HCT116 (cell line): ENCODE data around the gene CAPN2. TPM values are rescaled to one million over a fixed set of nuclear protein-coding genes. Genes with fewer than 3 reads are reported as not detected.
A peak's percentile ranks its signal among the peaks of the same experiment; 100 is the strongest.
"Not testable (repeated sequence)": the region's sequence is repeated elsewhere in the genome, so short reads cannot be mapped to it uniquely, and the experiment has no call there.

Experiments used
- ATAC-seq: fragments of 200-7000 bp; cut with Tn5 transposase; 2 replicates; pipeline ENCODE4 v1.9.1; 2020; ENCODE audit warnings: mild to moderate bottlenecking, moderate library complexity
- BruUV-seq: library from RNA; stranded (reverse); fragments of 400-500 nt; replicated peaks from 2 replicates; lab custom pipeline; 2021; lab: Mats Ljungman, UMichigan
- CTCF ChIA-PET: fragments of 300-600 bp; sonication (Branson Sonifier 250); formaldehyde crosslinking; loops from one replicate; lab custom pipeline; 2021; ENCODE audit warnings: antibody characterized with exemption; lab: Charles Lee
- POLR2A ChIA-PET: fragments of 300-600, 350-600 bp; sonication (Branson Sonifier 250); formaldehyde crosslinking; loops from one replicate; lab custom pipeline; 2021; ENCODE audit warnings: antibody characterized with exemption; lab: Charles Lee
- RAD21 ChIA-PET, 2 experiments: fragments of 300-600 bp; sonication (Branson Sonifier 250); formaldehyde crosslinking; loops; one replicate each; lab custom pipeline; 2023; ENCODE audit warnings: low total read pairs in 2 of 2; ENCODE audit not compliant: uncharacterized antibody in 2 of 2, unreplicated experiment in 2 of 2, low non-redundant PET in 1 of 2; lab: Charles Lee
- DNase-seq: peaks from one replicate; pipeline ENCODE4 v3.0.0-alpha.2; 2010; ENCODE audit warnings: low read depth, low spot score
- H2AFZ ChIP-seq: fragments of 200-600 bp; shearing (Covaris generic), sonication (generic); 2 replicates; pipeline ENCODE4 v1.6.1; 2017; ENCODE audit warnings: low read depth, mixed run types, mixed read lengths, antibody characterized with exemption, low read length; ENCODE audit not compliant: poor library complexity, severe bottlenecking
- H3K27ac ChIP-seq: 2 replicates; pipeline ENCODE4 v1.5.1; 2012; ENCODE audit warnings: low read depth, low read length
- H3K27me3 ChIP-seq: fragments of 200-600 bp; sonication (generic); 2 replicates; pipeline ENCODE4 v1.6.1; 2016; ENCODE audit warnings: mixed run types, low read length, mixed read lengths; ENCODE audit not compliant: insufficient read depth
- H3K36me3 ChIP-seq, 2 experiments: fragments of 200-500 bp in 1 of 2; fragments of 200-600 bp in 1 of 2; sonication (Bioruptor generic) in 1 of 2; sonication (generic) in 1 of 2; 2 replicates each; pipeline versions ENCODE4 v1.5.1 to v1.6.1; 2014 to 2016; ENCODE audit warnings: low read length in 2 of 2, inconsistent platforms in 1 of 2, mixed read lengths in 1 of 2, mixed run types in 1 of 2; ENCODE audit not compliant: insufficient read depth in 2 of 2, control insufficient read depth in 1 of 2
- H3K4me1 ChIP-seq, 2 experiments: fragments of 200-600 bp in 1 of 2; sonication (generic) in 1 of 2; 2 replicates each; pipeline versions ENCODE4 v1.5.1 to v1.6.1; 2012 to 2017; ENCODE audit warnings: low read length in 2 of 2, inconsistent platforms in 1 of 2, mild to moderate bottlenecking in 1 of 2, mixed read lengths in 1 of 2, mixed run types in 1 of 2, moderate library complexity in 1 of 2; ENCODE audit not compliant: insufficient read depth in 2 of 2, control insufficient read depth in 1 of 2
- H3K4me2 ChIP-seq: fragments of 200-600 bp; sonication (generic); 2 replicates; pipeline ENCODE4 v1.6.1; 2017; ENCODE audit warnings: mixed run types, low read length, mixed read lengths
- H3K4me3 ChIP-seq, 2 experiments: fragments of 200-600 bp in 1 of 2; sonication (generic) in 1 of 2; replicated peaks in 1 of 2; 2 replicates each; pipeline ENCODE4 v1.5.1; 2011 to 2016; ENCODE audit warnings: low read length in 2 of 2, control low read depth in 1 of 2, low read depth in 1 of 2, mild to moderate bottlenecking in 1 of 2, mixed read lengths in 1 of 2, mixed run types in 1 of 2
- H3K79me2 ChIP-seq: fragments of 200-600 bp; sonication (generic); 2 replicates; pipeline ENCODE4 v1.6.1; 2017; ENCODE audit warnings: mild to moderate bottlenecking, mixed run types, low read length, moderate library complexity, mixed read lengths; ENCODE audit not compliant: insufficient read depth
- H3K9ac ChIP-seq: fragments of 200-600 bp; sonication (generic); 2 replicates; pipeline ENCODE4 v1.6.1; 2016; ENCODE audit warnings: low read length, mixed read lengths
- H3K9me2 ChIP-seq: fragments of 200-600 bp; sonication (generic), shearing (Covaris generic); 2 replicates; pipeline ENCODE4 v1.6.1; 2017; ENCODE audit warnings: mixed run types, mild to moderate bottlenecking, moderate library complexity; ENCODE audit not compliant: insufficient read depth
- H3K9me3 ChIP-seq, 2 experiments: fragments of 200-500 bp in 1 of 2; fragments of 200-600 bp in 1 of 2; sonication (Bioruptor generic) in 1 of 2; sonication (generic) in 1 of 2; 2 replicates each; pipeline ENCODE4 v1.6.1; 2014 to 2017; ENCODE audit warnings: low read length in 2 of 2, mixed read lengths in 2 of 2, inconsistent platforms in 1 of 2, low read depth in 1 of 2, mild to moderate bottlenecking in 1 of 2, mixed run types in 1 of 2, moderate library complexity in 1 of 2; ENCODE audit not compliant: control insufficient read depth in 1 of 2, insufficient read depth in 1 of 2
- H4K20me1 ChIP-seq: fragments of 200-600 bp; sonication (generic), shearing (Covaris generic); 2 replicates; pipeline ENCODE4 v1.6.1; 2017; ENCODE audit warnings: mixed run types, mild to moderate bottlenecking, moderate library complexity; ENCODE audit not compliant: insufficient read depth
- CEBPB ChIP-seq: IDR thresholded peaks from 2 replicates; pipeline ENCODE4 v1.6.1; 2012; ENCODE audit warnings: low read depth
- CTCF ChIP-seq, 3 experiments: fragments of 200-600 bp in 1 of 3; sonication (generic) in 1 of 3; IDR thresholded peaks in 2 of 3; conservative IDR thresholded peaks in 1 of 3; 2 replicates each; pipeline ENCODE4 v1.5.1; 2012 to 2017; ENCODE audit warnings: low read depth in 2 of 3, low read length in 2 of 3, antibody characterized with exemption in 1 of 3, borderline replicate concordance in 1 of 3, control low read depth in 1 of 3, mild to moderate bottlenecking in 1 of 3, mixed read lengths in 1 of 3, mixed run types in 1 of 3, moderate library complexity in 1 of 3; ENCODE audit not compliant: insufficient read depth in 1 of 3
- EGR1 ChIP-seq: IDR thresholded peaks from 2 replicates; pipeline ENCODE4 v1.6.1; 2012; ENCODE audit warnings: low read depth
- ELF1 ChIP-seq: IDR thresholded peaks from 2 replicates; pipeline ENCODE4 v1.6.1; 2012; ENCODE audit warnings: low read depth, borderline replicate concordance
- FOSL1 ChIP-seq: IDR thresholded peaks from 2 replicates; pipeline ENCODE4 v1.6.1; 2012; ENCODE audit warnings: low read depth
- JUND ChIP-seq: IDR thresholded peaks from 2 replicates; pipeline ENCODE4 v1.6.1; 2012
- POLR2A ChIP-seq: IDR thresholded peaks from 2 replicates; pipeline ENCODE4 v1.7.0; 2011; ENCODE audit warnings: borderline replicate concordance; ENCODE audit not compliant: insufficient read depth, insufficient read length; ENCODE audit errors: extremely low read depth
- POLR2AphosphoS5 ChIP-seq: IDR thresholded peaks from 2 replicates; pipeline ENCODE4 v1.6.1; 2011; ENCODE audit warnings: mild to moderate bottlenecking, low read depth, low read length, moderate library complexity
- RAD21 ChIP-seq: IDR thresholded peaks from 2 replicates; pipeline ENCODE4 v1.6.1; 2012; ENCODE audit warnings: low read depth, mild to moderate bottlenecking
- REST ChIP-seq: IDR thresholded peaks from 2 replicates; pipeline ENCODE4 v1.6.1; 2012; ENCODE audit warnings: low read depth
- SIN3A ChIP-seq: IDR thresholded peaks from 2 replicates; pipeline ENCODE4 v1.6.1; 2012; ENCODE audit warnings: low read depth
- TCF7L2 ChIP-seq: IDR thresholded peaks from 2 replicates; pipeline ENCODE4 v1.7.0; 2011; ENCODE audit warnings: borderline replicate concordance, inconsistent platforms; ENCODE audit not compliant: insufficient read depth, insufficient read length; ENCODE audit errors: extremely low read depth
- ZFX ChIP-seq: fragments of 450-650 bp; IDR thresholded peaks from 2 replicates; pipeline ENCODE4 v1.6.1; 2017
- ZNF274 ChIP-seq: fragments of 200-500 bp; sonication (Bioruptor generic); IDR thresholded peaks from 2 replicates; pipeline ENCODE4 v1.6.1; 2014; ENCODE audit warnings: mild to moderate bottlenecking, low read depth, low read length, inconsistent platforms
- intact Hi-C: fragments of 100-400 bp; cut with micrococcal nuclease; formaldehyde crosslinking; loops from 2 replicates; pipeline ENCODE4 v1.10.0; 2022
- total RNA-seq: library from RNA; stranded (reverse); gene quantifications from one replicate; pipeline ENCODE4 v1.2.1, GENCODE V29; 2021; ENCODE audit not compliant: unreplicated experiment

Gene CAPN2
- total RNA-seq, 1 experiment from 2014 or later = 173 TPM

- H3K79me2 ChIP-seq = peaks cover 81% of the 10 kb centered on the region
- no peaks in the 10 kb centered on the region for H3K9me2 ChIP-seq
- peaks cover 0 to 27% of the 10 kb centered on the region in 2 experiments; a peak in 2 of 4 replicates for H3K36me3 ChIP-seq
- H3K9ac ChIP-seq = no peak overlapping the region
- peak; percentile 46; the same call in 1 of the 2 replicates for ATAC-seq
- TF ChIP-seq ZNF274 = no peak
- no peak for TF ChIP-seq ZFX
- TF ChIP-seq ELF1 = no peak
- no peak for TF ChIP-seq POLR2AphosphoS5
- no peak for TF ChIP-seq POLR2A
- TF ChIP-seq JUND = no peak
- TF ChIP-seq FOSL1 = no peak
- TF ChIP-seq SIN3A = no peak
- TF ChIP-seq REST = no peak
- no peak for TF ChIP-seq RAD21
- TF ChIP-seq CEBPB = no peak
- no peak for TF ChIP-seq CTCF (IDR thresholded peaks at IDR 0.05 in 2 of 3, conservative IDR thresholded peaks at IDR 0.05 in 1 of 3; ENCODE audit: borderline replicate concordance in 1 of 3, insufficient read depth in 1 of 3, low read depth in 2 of 3, low read length in 2 of 3)
- no peak for TF ChIP-seq TCF7L2
- TF ChIP-seq EGR1 = no peak
- TF ChIP-seq, all 23 proteins: peak for 0
- ChIA-PET POLR2A (no interaction called here), CTCF (interaction anchor here (1.6 to 2.0 kb wide), 3 partner anchors 10 to 44 kb away, joined by 4 to 9 read pairs (median 5); no protein-coding TSS in a partner anchor), RAD21 (no interaction called here)
- Histone ChIP-seq H3K9me3 (no peaks in the 10 kb centered on the region), H3K27ac (peak overlapping the region; percentile 18; the same call in 1 of the 2 replicates), H4K20me1 (no peaks in the 10 kb centered on the region), H3K4me2 (peak overlapping the region; percentile 34), H2AFZ (no peak overlapping the region), H3K4me1 (peaks cover 14 to 44% of the 10 kb centered on the region in 2 experiments), H3K4me3 (no peak overlapping the region), H3K27me3 (no peaks in the 10 kb centered on the region)
- BruUV-seq = no TSS peak
- DNase-seq = no peak
- intact Hi-C loops = no loop called here
These were observed 27.2 kb downstream of the CAPN2 start for GRCh38 chr1:223739366-223740037.

- not testable (repeated sequence) for H4K20me1 ChIP-seq
- CTCF ChIA-PET = interaction anchor here (1.9 kb wide), 1 partner anchor 9 kb away, joined by 9 read pairs; no protein-coding TSS in a partner anchor
These were observed 27.8 kb downstream of the CAPN2 start for GRCh38 chr1:223740038-223740736.

More at GRCh38 chr1:223740038-223740736, 27.8 kb downstream of the CAPN2 start:
- Histone ChIP-seq H3K36me3 (peaks cover 0 to 22% of the 10 kb centered on the region in 2 experiments; a peak in 3 of 4 replicates), H3K27ac (peak overlapping the region; percentile 13; the same call in 1 of the 2 replicates), H3K4me1 (peaks cover 14 to 44% of the 10 kb centered on the region in 2 experiments), H3K79me2 (peaks cover 74% of the 10 kb centered on the region), H3K4me2 (0 out of 2 replicates have a peak overlapping the region, but pooled peaks have one; percentile 34)
- H3K9me3 ChIP-seq, RAD21 ChIA-PET, H2AFZ ChIP-seq, DNase-seq, H3K27me3 ChIP-seq, H3K4me3 ChIP-seq, POLR2A ChIA-PET, BruUV-seq, intact Hi-C loops, ATAC-seq, H3K9me2 ChIP-seq, H3K9ac ChIP-seq: not testable (repeated sequence)
